Activated CD4-positive, alpha-beta memory T cell treated with anti-CD3 and anti-CD28 coated beads for 36 hours (primary cell): ENCODE results near the gene CCDC192. TPM values are rescaled to one million over a fixed set of nuclear protein-coding genes. Genes with fewer than 3 reads are reported as not detected.
A peak's percentile ranks its signal among the peaks of the same experiment; 100 is the strongest.

Experiments
- CTCF ChIA-PET: fragments of 350-600 bp; sonication (Branson Sonifier 250); formaldehyde crosslinking; loops from one replicate; lab custom pipeline; 2021; ENCODE audit warnings: antibody characterized with exemption, inconsistent platforms; lab: Charles Lee
- POLR2A ChIA-PET: fragments of 350-600 bp; sonication (Branson Sonifier 250); formaldehyde crosslinking; loops from one replicate; lab custom pipeline; 2021; ENCODE audit warnings: antibody characterized with exemption; lab: Charles Lee
- DNase-seq: peaks from one replicate; pipeline ENCODE4 v3.0.0-alpha.2; 2020
- H3K27ac Mint-ChIP-seq: one replicate; pipeline ENCODE4 v1.8.0; 2021; ENCODE audit warnings: mixed read lengths
- H3K27me3 Mint-ChIP-seq: one replicate; pipeline ENCODE4 v1.8.0; 2021; ENCODE audit warnings: mixed read lengths
- H3K36me3 Mint-ChIP-seq: one replicate; pipeline ENCODE4 v1.8.0; 2021; ENCODE audit warnings: mixed read lengths
- H3K4me1 Mint-ChIP-seq: one replicate; pipeline ENCODE4 v1.8.0; 2021; ENCODE audit warnings: low read depth, mixed read lengths
- H3K4me3 Mint-ChIP-seq: one replicate; pipeline ENCODE4 v1.8.0; 2021; ENCODE audit warnings: mild to moderate bottlenecking, mixed read lengths
- H3K9me3 Mint-ChIP-seq: one replicate; pipeline ENCODE4 v1.8.0; 2021; ENCODE audit warnings: mixed read lengths
- intact Hi-C: fragments of 100-400 bp; cut with micrococcal nuclease; formaldehyde crosslinking; loops from one replicate; pipeline ENCODE4 v1.15.1; 2023
- total RNA-seq, 2 experiments: library from RNA; stranded (reverse); gene quantifications; one replicate each; pipeline ENCODE4 v1.2.3, GENCODE V29; 2021

Gene CCDC192
- total RNA-seq, 2 experiments from 2014 or later, result not detected

- no peak for DNase-seq
- intact Hi-C loops, result no loop called here
- ChIA-PET CTCF (no interaction called here), POLR2A (no interaction called here)
- Mint-ChIP-seq H3K27me3 (no peaks in the 10 kb centered on the region), H3K9me3 (no peaks in the 10 kb centered on the region), H3K4me3 (no peak overlapping the region), H3K36me3 (no peaks in the 10 kb centered on the region), H3K4me1 (peaks cover 3% of the 10 kb centered on the region), H3K27ac (no peak overlapping the region)
Measured at GRCh38 chr5:127943061-127943371, 239.8 kb downstream of the CCDC192 start.

DNA sequence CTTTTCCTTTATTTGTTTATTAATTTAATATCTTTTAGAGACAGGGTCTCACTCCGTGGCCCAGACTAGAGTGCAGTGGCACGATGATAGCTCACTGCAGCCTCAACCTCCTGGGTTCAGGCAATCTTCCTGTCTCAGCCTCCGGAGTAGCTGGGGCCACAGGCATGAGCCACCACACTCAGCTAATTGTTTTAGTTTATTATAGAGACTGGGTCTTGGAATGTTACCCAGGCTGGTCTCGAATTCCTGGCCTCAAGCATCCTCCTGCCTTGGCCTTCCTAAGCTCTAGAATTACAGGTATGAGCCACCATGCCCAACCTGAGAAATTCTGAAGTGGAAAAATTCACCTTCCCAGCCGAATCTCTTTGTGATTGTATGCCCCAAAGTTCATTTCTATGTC lies 240.9 kb downstream of the CCDC192 start:
- CTCF ChIA-PET, result no interaction called here
- Mint-ChIP-seq H3K27ac (no peak overlapping the region), H3K36me3 (no peaks in the 10 kb centered on the region), H3K4me1 (peaks cover 3% of the 10 kb centered on the region), H3K27me3 (no peaks in the 10 kb centered on the region), H3K9me3 (no peaks in the 10 kb centered on the region), H3K4me3 (no peak overlapping the region)
- DNase-seq, result no peak
- intact Hi-C loops, result no loop called here
- POLR2A ChIA-PET, result interaction anchor here (0.6 kb wide), 1 partner anchor 556 kb away, joined by 3 read pairs; no protein-coding TSS in a partner anchor

- ChIA-PET POLR2A (no interaction called here), CTCF (no interaction called here)
- H3K4me3 Mint-ChIP-seq, result no peak overlapping the region
- no peaks in the 10 kb centered on the region for H3K9me3 Mint-ChIP-seq
- peaks cover 6% of the 10 kb centered on the region for H3K36me3 Mint-ChIP-seq
- intact Hi-C loops, result no loop called here
- DNase-seq, result no peak
- no peaks in the 10 kb centered on the region for H3K4me1 Mint-ChIP-seq
- H3K27me3 Mint-ChIP-seq, result no peaks in the 10 kb centered on the region
- H3K27ac Mint-ChIP-seq, result no peak overlapping the region
Measured at GRCh38 chr5:127947941-127948340, 244.8 kb downstream of the CCDC192 start.

DNA sequence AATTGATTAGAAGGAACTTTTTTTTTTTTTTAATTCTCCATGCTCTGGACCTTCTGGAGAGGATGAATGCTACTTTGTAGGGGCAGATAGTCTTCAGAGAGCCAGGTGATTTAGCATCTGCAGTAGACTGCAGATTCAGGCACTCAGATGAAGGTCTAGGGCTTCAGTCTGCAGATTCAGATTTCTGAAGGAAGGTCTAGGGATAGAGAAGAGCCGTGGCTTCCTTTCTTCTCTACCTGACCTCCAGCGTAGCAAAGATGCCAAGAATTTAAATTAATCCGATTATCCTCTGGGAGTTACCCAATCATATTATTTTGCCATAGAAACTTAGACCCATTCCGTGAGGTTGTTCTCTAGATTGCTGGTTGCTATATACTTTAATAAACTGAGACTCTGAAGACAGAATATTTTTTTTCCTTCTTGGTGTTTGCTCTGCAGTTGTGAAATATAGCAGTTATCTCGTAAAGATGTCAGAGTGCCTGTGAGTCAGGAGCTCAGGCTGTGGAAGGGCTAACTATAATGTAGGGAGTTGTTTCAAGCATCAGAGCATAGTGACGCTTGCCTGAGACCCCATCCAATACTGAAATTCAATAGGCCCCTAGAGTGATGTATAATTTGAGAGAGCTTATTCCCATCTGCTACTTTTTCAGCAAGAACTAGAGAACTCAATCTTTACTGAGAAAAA lies 247.7 kb downstream of the CCDC192 start:
- H3K4me1 Mint-ChIP-seq, result no peaks in the 10 kb centered on the region
- intact Hi-C loops, result no loop called here
- H3K27ac Mint-ChIP-seq, result no peak overlapping the region
- no peak overlapping the region for H3K4me3 Mint-ChIP-seq
- H3K27me3 Mint-ChIP-seq, result no peaks in the 10 kb centered on the region
- peaks cover 10% of the 10 kb centered on the region for H3K36me3 Mint-ChIP-seq
- ChIA-PET CTCF (no interaction called here), POLR2A (no interaction called here)
- DNase-seq, result no peak
- no peaks in the 10 kb centered on the region for H3K9me3 Mint-ChIP-seq

DNA sequence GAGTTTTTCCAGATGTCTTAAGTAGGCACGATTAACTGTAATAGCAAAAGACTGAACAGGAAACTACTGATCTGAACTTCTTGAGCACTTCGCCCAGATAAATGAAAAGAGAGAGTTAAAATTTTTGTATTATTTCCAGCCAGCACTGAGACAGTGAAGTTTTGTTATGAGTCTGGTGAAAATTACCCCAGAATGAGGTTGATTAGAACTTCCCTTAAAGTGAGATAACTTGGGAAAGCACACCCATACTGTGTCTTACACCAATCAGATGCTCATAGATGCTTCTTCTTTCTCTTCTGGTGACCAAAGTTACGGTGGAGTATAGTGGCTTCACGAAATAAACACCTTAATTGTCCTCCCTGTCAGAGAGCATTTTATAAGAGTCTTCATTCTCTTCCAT lies 248.6 kb downstream of the CCDC192 start:
- no peak for DNase-seq
- Mint-ChIP-seq H3K4me1 (no peaks in the 10 kb centered on the region), H3K9me3 (no peaks in the 10 kb centered on the region), H3K27ac (no peak overlapping the region), H3K4me3 (no peak overlapping the region), H3K36me3 (peaks cover 14% of the 10 kb centered on the region), H3K27me3 (no peaks in the 10 kb centered on the region)
- intact Hi-C loops, result no loop called here
- POLR2A ChIA-PET, result no interaction called here
- CTCF ChIA-PET, result no interaction called here

GRCh38 chr5:127957183-127957582 lies 254.0 kb downstream of the CCDC192 start:
- Mint-ChIP-seq H3K27me3 (no peaks in the 10 kb centered on the region), H3K27ac (no peak overlapping the region), H3K4me1 (peaks cover 12% of the 10 kb centered on the region), H3K4me3 (no peak overlapping the region), H3K36me3 (peaks cover 10% of the 10 kb centered on the region), H3K9me3 (no peaks in the 10 kb centered on the region)
- intact Hi-C loops, result no loop called here
- CTCF ChIA-PET, result interaction anchor here (0.6 kb wide), 1 partner anchor 646 kb away, joined by 4 read pairs; no protein-coding TSS in a partner anchor
- POLR2A ChIA-PET, result no interaction called here
- DNase-seq, result no peak

GRCh38 chr5:127957701-127958239 lies 254.6 kb downstream of the CCDC192 start:
- no peak for DNase-seq
- CTCF ChIA-PET, result no interaction called here
- intact Hi-C loops, result no loop called here
- POLR2A ChIA-PET, result no interaction called here
- H3K36me3 Mint-ChIP-seq, result peaks cover 10% of the 10 kb centered on the region
- H3K9me3 Mint-ChIP-seq, result no peaks in the 10 kb centered on the region
- no peak overlapping the region for H3K4me3 Mint-ChIP-seq
- H3K27me3 Mint-ChIP-seq, result no peaks in the 10 kb centered on the region
- no peak overlapping the region for H3K27ac Mint-ChIP-seq
- H3K4me1 Mint-ChIP-seq, result peaks cover 12% of the 10 kb centered on the region

DNA sequence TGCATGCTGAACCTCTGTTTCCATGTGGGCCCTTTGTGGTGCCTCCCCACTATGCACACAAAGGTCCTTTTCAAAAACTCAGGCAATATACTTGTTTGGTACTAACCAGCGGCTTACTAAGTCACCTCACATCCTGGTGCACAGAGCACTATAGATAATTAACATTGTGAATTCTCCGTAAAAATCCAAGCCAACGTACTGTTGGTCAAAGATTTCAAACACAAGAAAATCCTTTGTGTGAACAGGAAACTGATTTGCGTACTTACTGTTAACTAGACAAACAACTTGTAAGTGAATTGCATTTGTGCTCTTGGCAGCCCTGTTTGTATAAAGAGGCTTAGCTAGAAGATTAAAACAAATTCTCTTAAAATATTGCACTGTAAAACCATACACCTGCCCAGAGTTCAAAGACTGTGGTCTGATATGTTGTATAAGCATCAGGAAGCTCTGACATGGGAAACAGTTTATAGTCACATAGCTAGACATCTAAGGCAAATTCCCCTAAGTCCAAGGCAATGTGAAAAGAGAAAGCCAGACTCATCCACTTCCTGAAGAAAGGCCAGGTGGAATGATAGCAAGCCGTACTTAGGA lies 255.3 kb downstream of the CCDC192 start:
- Mint-ChIP-seq H3K9me3 (no peaks in the 10 kb centered on the region), H3K27ac (no peak overlapping the region), H3K4me3 (no peak overlapping the region), H3K4me1 (peaks cover 12% of the 10 kb centered on the region), H3K27me3 (no peaks in the 10 kb centered on the region), H3K36me3 (peaks cover 10% of the 10 kb centered on the region)
- no peak for DNase-seq
- intact Hi-C loops, result no loop called here
- POLR2A ChIA-PET, result no interaction called here
- CTCF ChIA-PET, result no interaction called here

DNA sequence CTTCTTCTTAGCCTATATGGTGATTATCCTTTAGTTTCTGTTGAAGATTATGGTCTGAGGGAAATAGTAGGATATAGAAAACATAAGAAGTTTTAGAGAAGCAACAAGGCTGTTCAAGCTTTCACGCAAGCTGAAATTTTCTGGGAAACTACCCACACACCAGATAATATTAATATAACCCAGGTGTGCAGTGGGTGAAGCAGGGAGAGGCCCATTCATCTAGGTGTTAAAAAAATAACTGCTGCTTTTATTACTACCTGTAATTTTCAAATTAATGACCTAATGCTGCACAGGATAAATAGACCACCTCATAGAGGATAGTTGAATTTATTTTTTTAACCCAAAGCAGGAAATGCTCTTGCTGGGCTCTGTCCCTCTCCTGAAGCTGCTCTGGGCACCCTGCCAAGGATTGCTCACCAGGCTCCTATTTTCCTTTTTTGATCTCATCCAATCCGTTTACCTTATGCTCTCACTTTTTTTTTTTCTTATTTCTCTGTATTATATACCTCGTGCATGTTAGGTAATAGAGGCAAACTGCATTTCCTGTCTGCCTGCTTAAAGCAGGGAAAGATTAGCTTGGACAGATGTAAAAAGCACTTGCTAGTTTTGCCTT lies 256.1 kb downstream of the CCDC192 start:
- POLR2A ChIA-PET, result no interaction called here
- intact Hi-C loops, result no loop called here
- Mint-ChIP-seq H3K27ac (no peak overlapping the region), H3K4me3 (no peak overlapping the region), H3K27me3 (no peaks in the 10 kb centered on the region), H3K36me3 (peaks cover 15% of the 10 kb centered on the region), H3K9me3 (no peaks in the 10 kb centered on the region), H3K4me1 (peaks cover 12% of the 10 kb centered on the region)
- DNase-seq, result peak; percentile 20
- CTCF ChIA-PET, result no interaction called here

GRCh38 chr5:127960270-127960691 lies 257.1 kb downstream of the CCDC192 start:
- Mint-ChIP-seq H3K36me3 (peaks cover 17% of the 10 kb centered on the region), H3K4me3 (no peak overlapping the region), H3K27me3 (no peaks in the 10 kb centered on the region), H3K4me1 (peaks cover 12% of the 10 kb centered on the region), H3K9me3 (no peaks in the 10 kb centered on the region), H3K27ac (no peak overlapping the region)
- ChIA-PET POLR2A (no interaction called here), CTCF (no interaction called here)
- intact Hi-C loops, result no loop called here
- no peak for DNase-seq

GRCh38 chr5:127961006-127961762 lies 258.0 kb downstream of the CCDC192 start:
- Mint-ChIP-seq H3K9me3 (no peaks in the 10 kb centered on the region), H3K27ac (no peak overlapping the region), H3K27me3 (no peaks in the 10 kb centered on the region), H3K4me3 (no peak overlapping the region), H3K4me1 (peaks cover 12% of the 10 kb centered on the region), H3K36me3 (peaks cover 18% of the 10 kb centered on the region)
- intact Hi-C loops, result no loop called here
- DNase-seq, result no peak
- ChIA-PET POLR2A (no interaction called here), CTCF (no interaction called here)

DNA sequence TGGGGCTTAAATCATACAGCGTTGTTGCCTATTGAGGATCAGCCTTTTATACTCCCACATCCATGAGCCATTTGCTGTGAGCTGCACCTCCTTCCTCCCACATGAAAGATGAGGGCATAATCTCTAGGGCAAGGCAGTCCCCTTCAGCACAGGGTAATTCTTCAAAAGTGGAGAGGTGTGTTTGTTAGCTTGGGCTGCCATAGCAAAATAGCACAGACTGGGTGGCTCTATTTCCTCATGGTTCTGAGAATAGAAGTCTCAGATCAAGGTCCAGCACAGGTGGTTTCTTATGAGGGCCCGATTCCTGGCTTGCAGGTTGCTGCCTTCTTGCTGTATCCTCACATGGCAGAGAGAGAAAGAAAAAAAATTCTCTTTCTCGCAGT lies 258.6 kb downstream of the CCDC192 start:
- Mint-ChIP-seq H3K36me3 (peaks cover 22% of the 10 kb centered on the region), H3K4me1 (peaks cover 12% of the 10 kb centered on the region), H3K27ac (no peak overlapping the region), H3K4me3 (no peak overlapping the region), H3K9me3 (no peaks in the 10 kb centered on the region), H3K27me3 (no peaks in the 10 kb centered on the region)
- intact Hi-C loops, result no loop called here
- ChIA-PET CTCF (no interaction called here), POLR2A (no interaction called here)
- no peak for DNase-seq
